Medulla oblongata (tissue), 1 donor: ENCODE data around the gene SLC22A9.

Source experiments
- DNase-seq: peaks from one replicate; pipeline ENCODE4 v3.0.0-alpha.2; 2015; ENCODE audit errors: extremely low spot score

The SLC22A9 gene

DNA sequence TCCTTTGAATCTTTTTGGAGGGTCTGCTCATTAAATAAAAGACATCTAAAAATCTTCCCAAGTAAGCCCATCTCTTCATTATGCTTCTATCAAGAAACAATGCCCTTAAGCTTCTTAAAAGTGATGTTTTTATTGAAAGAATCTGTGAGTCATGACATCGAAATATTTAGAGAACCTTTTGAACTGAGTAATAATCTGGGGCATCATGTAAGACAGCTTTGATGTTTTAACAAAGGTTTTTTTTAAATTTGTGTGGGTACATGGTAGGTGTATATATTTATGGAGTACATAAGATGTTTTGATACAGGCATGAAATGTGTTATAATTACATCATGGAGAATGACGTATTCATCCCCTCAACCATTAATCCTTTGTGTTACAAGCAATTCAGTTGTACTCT, 74.6 kb downstream of the SLC22A9 start:
- DNase-seq = no peak

DNA sequence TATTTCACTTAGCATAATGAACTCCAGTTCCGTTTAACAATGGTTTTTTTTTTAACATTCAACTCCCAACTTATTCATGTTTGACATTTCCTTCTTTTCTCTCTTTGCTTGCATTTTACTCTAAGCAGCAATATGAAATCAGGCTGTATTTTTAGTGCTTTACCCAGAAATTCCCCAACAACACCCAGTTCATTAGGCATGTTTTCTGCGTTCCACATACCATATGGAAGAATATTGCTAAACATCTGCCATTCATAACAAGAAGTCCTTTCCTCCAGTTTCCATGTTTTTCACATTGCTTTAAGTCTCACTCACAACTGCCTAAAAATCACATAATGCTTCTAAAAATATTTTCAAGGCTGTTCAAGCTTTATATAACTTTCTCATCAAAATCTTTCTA, 75.5 kb downstream of the SLC22A9 start:
- DNase-seq = no peak

DNA sequence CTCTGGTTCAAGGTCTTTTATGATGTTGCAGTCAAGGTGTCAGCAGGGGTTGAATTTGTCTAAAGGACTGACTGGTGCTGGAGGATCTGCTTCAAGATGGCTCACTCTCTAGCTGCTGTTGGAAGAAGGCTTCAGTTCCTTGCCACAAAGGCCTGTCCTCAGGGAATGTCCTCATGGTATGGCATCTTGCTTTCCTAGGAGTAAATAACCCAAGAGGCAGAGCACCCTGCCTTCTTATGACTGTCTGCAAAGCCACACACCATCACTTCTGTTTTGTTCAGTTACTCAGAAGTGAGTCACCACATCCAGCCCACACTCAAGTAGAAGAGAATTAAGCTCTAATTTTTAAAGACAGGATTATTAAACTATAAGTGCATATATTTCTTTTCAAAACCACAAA, 76.1 kb downstream of the SLC22A9 start:
- DNase-seq = no peak

DNA sequence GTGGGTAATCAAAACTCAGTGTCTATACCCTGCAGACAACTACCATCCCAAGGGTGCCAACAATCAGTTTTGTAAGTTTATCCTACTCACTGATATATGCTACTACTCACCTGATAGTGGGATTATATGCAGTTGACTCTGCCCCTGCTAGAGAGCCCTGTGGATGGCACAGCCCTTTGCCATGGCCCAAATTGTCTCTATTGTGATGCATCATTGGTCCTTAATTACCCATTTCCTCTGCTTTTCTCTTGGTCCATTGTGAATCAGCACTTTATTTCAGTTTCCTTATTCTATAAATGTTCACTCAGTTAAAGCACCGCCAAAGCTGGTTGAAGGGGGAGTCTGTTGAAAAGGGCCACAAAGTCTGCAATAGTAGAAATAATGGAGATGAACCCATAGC, 79.1 kb downstream of the SLC22A9 start:
- no peak for DNase-seq

DNA sequence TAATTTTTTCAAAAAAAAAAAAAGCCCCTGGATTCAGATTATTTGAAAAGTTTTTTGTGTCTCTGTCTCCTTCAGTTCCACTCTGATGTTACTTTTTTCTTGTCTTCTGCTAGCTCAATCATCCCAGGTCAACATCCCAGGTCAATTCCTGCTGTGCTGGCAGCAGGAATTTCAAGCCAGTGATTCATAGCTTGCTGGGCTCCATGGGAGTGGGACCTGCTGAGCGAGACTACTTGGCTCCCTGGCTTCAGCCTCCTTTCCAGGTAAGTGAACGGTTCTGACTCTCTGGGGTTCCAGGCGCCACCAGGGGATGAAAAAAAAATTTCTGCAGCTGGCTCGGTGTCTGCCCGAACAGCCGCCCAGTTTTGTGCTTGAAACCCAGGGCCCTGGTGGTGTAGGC, 90.0 kb downstream of the SLC22A9 start:
- no peak for DNase-seq
